RPMI7951 (cell line): ENCODE results near the gene ARPC5L. TPM values are rescaled to one million over a fixed set of nuclear protein-coding genes. Genes with fewer than 3 reads are reported as not detected.
A peak's percentile ranks its signal among the peaks of the same experiment; 100 is the strongest.
"Not testable (repeated sequence)": the region's sequence is repeated elsewhere in the genome, so short reads cannot be mapped to it uniquely, and the experiment has no call there.

Source experiments
- DNase-seq: peaks from one replicate; pipeline ENCODE4 v3.0.0-alpha.2; 2012; ENCODE audit warnings: low read depth
- total RNA-seq: library from RNA; depleted of rRNA; stranded (reverse); fragments of >200 nt; shearing (Covaris generic); gene quantifications from 2 replicates; pipeline ENCODE4 v1.2.3, GENCODE V29; 2014

The ARPC5L gene
- total RNA-seq, 1 experiment from 2014 or later: 21.0 TPM

GRCh38 chr9:124840300-124840833, 21.6 kb upstream of the ARPC5L start:
- no peak for DNase-seq

DNA sequence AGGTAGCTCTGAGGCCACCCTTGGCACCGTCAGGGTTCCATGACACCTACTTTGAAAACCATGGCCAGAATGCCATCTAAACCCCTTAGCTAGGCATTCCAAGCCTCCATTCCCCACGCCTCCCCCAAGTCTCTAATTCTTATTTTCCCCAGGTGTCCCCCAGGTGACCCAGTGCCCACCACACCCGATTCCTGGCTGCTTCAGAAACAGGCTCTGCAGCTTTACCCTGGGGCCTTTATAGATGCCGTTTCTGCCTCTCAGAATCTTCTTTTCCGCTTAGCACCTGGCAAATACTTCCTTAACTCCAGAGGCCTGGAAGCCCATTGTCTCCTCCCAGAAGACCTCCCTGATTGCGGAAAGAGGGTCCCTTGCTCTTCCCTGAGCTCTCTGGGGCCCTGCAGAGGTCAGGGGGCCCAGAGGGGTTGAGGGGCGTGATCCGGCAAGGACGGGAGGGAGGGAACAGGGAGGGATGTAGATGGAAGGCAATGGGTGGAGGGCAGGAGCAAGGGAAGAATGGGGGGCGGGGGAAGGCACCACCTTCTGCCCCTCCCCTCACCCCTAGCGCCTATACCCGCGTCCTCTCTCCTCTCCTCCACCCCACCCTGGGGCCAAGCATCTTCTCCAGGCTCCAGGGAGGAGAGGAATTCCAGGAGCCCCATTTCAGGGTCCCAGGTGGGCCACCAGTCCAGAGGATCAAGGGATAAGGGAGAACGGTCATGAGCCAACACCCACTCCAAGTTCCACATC, 20.7 kb upstream of the ARPC5L start:
- no peak for DNase-seq

DNA sequence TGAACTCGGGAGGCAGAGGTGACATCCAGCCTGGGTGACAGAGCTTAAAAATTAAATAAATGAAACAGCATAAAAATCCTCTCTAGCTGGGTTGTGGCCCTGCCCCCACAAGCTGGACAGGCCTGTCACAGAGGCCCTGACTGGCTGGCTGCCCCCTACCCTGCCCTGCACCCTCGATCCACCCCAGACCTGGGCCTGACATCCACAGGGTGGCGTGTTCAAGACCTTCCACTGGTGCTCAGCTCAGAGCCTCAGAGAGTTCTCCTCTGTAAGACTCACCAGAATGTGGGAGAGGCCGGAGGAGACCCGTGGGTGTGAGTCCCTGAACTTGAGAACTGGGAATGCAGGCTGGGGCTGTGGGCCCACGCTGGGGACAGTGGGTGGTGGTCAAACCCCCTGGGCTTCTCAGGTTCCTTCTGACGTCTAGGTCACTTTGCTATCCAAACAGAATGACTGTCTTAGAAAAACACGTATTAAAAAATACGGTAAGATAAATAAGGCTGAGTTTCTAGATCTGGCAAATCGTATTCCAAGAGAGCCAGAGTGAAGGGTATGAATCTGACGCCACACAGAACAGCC, 18.4 kb upstream of the ARPC5L start:
- no peak for DNase-seq

- no peak for DNase-seq
Measured at GRCh38 chr9:124844291-124844690, 17.6 kb upstream of the ARPC5L start.

GRCh38 chr9:124846467-124846866, 15.5 kb upstream of the ARPC5L start:
- DNase-seq: not testable (repeated sequence)

DNA sequence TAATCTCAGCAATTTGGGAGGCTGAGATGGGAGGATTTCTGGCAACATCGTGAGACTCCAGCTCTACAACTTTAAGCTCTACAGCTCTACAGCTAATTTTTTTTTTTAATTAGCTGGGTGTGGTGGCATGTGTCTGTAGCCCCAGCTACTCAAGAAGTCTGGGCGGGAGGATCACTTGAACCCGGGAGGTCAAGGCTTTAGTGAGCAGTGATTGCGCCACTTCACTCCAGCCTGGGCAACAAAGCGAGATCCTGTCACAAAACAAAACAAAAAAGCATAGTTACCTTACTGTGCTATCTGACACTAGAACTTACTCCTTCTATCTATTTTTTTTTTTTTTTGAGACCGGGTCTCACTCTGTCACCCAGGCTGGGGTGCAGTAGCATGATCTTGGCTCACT, 15.0 kb upstream of the ARPC5L start:
- DNase-seq: no peak

- DNase-seq: peak; percentile 93
Measured at GRCh38 chr9:124849801-124850200, 12.1 kb upstream of the ARPC5L start.

DNA sequence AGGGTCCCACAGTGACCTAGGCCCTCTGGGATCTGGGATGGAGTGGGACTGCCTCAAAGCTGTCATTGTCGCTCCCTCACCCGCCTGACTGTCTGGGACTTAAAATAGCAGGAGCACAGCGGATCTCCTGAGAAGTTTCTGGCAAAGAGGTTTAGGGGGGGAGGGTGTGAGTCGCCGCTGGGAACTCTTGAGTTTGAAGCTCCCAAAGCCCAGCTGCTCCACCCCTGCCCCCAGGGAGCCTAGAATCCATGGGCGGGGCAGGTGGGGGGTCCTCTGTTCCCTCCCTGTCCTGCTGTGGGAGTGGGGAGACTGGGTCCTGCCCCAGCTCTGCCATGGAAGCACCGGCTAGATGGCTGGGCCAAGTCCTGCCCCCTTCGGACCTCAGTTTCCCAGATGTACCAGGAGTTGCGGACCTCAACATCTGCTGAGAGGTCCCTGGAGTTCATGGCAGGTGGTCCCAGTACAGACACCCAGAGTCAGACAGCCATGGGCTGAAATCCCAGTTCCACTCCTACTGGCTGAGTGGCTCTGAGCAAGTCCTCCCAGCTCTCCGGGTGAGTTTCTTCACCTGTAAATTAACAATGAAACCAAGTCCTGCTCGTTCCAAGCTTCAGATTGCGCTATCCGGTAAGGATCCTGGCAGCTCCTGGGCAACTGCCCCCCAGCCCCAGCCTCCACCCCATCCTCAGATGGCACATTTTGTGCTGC, 9.7 kb upstream of the ARPC5L start:
- no peak for DNase-seq

DNA sequence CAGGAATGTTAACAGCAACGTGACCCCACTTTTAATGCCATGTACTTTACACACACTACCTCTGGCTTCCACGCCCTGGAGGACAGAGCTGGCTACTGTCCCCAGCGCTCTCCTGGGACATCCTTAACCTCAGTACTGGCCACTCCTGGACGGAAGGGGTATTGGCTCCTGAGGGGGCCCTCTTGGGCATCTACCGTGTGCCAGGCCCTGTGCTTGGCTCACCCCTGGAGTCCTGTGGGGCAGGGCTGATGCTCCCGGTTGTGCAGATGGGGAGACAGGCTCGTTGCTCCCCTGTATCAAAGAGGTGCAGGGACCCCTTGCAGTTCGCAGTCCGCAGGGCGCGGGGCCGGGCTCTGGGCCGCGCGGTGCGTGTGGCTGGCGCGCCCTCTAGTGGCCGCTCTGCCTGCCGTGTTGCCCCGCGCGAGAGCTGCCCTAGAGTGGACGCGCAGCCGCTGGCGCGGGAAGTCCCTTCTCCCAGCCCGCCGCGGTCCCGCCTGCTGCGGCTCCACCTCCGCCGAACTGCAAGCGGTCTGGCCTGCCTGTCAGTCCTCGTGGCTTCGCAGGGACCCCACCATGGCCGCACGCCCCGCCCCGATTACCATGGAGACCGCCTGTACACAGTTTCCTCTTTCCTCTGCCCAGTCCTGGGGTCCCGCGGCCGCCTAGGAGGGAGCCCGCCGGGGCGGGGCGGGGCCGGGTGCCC, 8.9 kb upstream of the ARPC5L start, which contains the start of gene WDR38:
WDR38 (plus strand) TSS at position 632 of the 703 bp plus-strand sequence. CDS start 72 bp downstream, outside the sequence.
- peak; percentile 77 for DNase-seq

GRCh38 chr9:124853605-124854143, 8.3 kb upstream of the ARPC5L start:
- no peak for DNase-seq

GRCh38 chr9:124854161-124854560, 7.8 kb upstream of the ARPC5L start:
- DNase-seq: no peak

DNA sequence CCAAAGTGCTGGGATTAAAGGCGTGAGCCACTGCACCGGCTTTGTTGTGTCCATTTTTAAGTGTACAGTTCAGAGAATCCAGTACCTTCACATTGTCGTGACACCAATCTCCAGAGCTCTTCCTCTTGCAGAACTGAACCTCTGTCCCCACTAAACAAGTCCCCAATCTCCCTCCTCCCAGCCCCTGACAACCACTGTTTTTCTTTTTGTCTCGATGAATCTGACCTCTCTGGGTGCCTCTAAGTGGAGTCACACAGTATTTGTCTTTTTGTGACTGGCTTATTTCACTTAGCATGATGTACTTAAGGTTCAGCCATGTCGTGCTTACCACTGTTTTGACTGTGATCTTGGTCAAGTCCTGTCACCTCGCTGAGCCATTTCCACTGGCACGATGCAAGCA, 7.1 kb upstream of the ARPC5L start:
- DNase-seq: no peak

- DNase-seq: no peak
Measured at GRCh38 chr9:124855566-124855943, 6.4 kb upstream of the ARPC5L start.

- DNase-seq: peak; percentile 37
Measured at GRCh38 chr9:124855944-124856765, 5.8 kb upstream of the ARPC5L start.

DNA sequence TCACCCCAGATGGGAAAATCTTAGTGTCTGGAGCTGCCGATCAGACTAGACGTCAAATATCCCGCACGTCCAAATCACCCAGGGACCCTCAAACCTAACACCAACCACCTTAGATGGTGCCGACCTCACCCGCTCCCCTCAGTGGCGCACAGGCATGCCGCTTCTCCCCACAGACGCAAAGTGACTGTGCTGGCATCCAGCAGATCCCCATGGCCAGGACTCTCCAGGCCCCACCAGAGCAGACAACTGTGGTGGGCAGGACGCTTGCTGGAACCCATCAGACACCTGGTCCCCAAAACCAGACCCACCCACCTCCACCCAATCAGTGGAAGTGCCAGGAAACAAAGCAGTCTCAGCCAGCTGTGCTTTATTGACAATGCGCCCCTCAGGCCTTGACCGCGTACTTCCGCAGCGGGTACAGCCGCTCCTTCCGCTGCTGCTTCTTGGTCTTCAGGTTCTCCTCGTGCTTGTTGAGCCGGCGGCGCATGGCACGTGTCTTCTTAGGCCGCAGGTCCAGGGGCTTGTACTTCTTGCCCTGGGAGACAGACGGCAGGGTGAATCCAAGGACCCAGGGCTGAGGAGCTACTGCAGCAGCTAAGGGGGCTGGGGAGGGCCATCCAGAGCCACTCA, 4.3 kb upstream of the ARPC5L start:
- no peak for DNase-seq

- DNase-seq: no peak
Measured at GRCh38 chr9:124858330-124859046, 3.4 kb upstream of the ARPC5L start.

DNA sequence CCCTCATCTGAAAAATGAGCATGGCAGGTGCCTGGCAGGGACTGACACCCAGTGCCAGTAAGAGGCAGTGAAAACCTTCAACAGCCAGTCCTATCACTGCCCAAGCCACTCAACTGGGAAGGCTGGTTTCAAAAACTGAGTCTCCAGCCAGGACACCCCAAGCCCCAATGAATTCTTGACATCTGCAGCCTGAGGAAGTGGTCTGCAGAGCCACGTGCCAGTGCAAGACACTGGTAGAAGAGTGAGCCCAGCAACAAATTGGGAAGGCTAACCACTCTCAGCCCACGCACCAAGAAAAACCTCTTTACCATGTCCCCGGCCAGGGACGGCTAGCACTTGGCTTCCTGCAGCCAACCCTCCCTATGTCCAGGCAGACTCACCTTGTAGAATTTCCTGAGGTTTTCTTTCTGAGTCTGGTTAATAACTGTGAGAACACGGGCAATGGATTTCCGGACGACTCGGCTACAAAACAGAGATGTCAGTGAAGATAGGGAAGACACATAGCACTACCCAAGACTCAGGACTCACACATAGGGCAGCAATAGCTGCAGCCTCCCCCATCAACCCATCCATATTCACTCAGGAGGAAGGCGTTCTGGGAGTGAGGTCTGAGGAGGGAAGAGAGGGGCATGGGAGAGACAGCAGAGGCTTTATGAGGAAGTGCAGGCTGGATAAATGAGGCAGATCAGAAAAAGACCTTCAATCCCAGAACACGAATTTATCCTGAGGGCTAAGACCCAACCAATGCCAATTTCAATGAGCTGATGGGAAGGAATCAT, 1.9 kb upstream of the ARPC5L start:
- DNase-seq: no peak

GRCh38 chr9:124860582-124861341, 1.2 kb upstream of the ARPC5L start:
- DNase-seq: no peak
